Pancreas (tissue), 10 donors: ENCODE data around the gene PDIA2. TPM values are rescaled to one million over a fixed set of nuclear protein-coding genes. Genes with fewer than 3 reads are reported as not detected.

ENCODE experiments used
- ATAC-seq, 4 donors: fragments of 200-7000 bp; cut with Tn5 transposase; one replicate each; pipeline versions ENCODE4 v1.8.0 to v1.9.1; 2020; ENCODE audit warnings: mild to moderate bottlenecking in 4 of 4, moderate library complexity in 4 of 4
- DNase-seq, 6 donors: peaks; one replicate each; pipeline ENCODE4 v3.0.0-alpha.2; 2020
- FAIRE-seq: peaks from 2 replicates; lab custom pipeline; 2012; peaks lifted over from hg19 to GRCh38; lab: Jason Lieb, UNC
- H3K27ac ChIP-seq, 4 donors: fragments of 200-600 bp; sonication (generic); 1 replicate in 3 of 4; 2 replicates in 1 of 4; pipeline versions ENCODE4 v1.5.0 to v1.8.0; 2020
- H3K27me3 ChIP-seq, 4 donors: fragments of 200-600 bp; one replicate each; pipeline ENCODE4 v1.8.0; 2021
- H3K36me3 ChIP-seq, 3 donors: fragments of 200-600 bp; sonication (generic) in 1 of 3; one replicate each; pipeline versions ENCODE4 v1.5.0 to v1.8.0; 2020 to 2021
- H3K4me1 ChIP-seq, 3 donors: fragments of 200-600 bp; one replicate each; pipeline ENCODE4 v1.8.0; 2021
- H3K4me3 ChIP-seq, 4 donors: fragments of 200-600 bp; sonication (generic) in 2 of 4; one replicate each; pipeline versions ENCODE4 v1.5.0 to v1.8.0; 2020 to 2021
- H3K9me3 ChIP-seq, 4 donors: fragments of 200-600 bp; one replicate each; pipeline ENCODE4 v1.8.0; 2021
- CTCF ChIP-seq, 4 donors: fragments of 200-600 bp; sonication (generic) in 3 of 4; IDR thresholded peaks; one replicate each; pipeline versions ENCODE4 v1.5.0 to v1.8.0; 2021; ENCODE audit warnings: antibody characterized with exemption in 4 of 4
- WGBS, 2 donors: extraction: QIAGEN DNeasy Blood & Tissue Kit; methylation state at CpG; one replicate each; pipeline ENCODE4 v1.1.7; 2013; 5-methylcytosine and 5-hydroxymethylcytosine counted together
- intact Hi-C, 3 donors: fragments of 100-400 bp; cut with DNase I; formaldehyde crosslinking; loops; one replicate each; pipeline versions ENCODE4 v1.11.1 to v1.14.2; 2022
- polyA plus RNA-seq, 2 donors: library from polyadenylated mRNA; stranded (reverse); fragments of 200-250 nt; gene quantifications; one replicate each; pipeline ENCODE4 v1.2.3, GENCODE V29; 2013
- total RNA-seq, 6 donors: library from RNA; stranded (reverse); fragmentation: NEBNext Ultra II Directional in 4 of 6; extraction: Animal tissue kit (Norgen Biotek cat#: 25700) in 4 of 6; gene quantifications; one replicate each; pipeline versions ENCODE4 v1.2.1 to v1.2.4, GENCODE V29; 2021 to 2023
- donor health status: healthy with polysubstance abuse.
- donor health status: DM: no; HTN: no; CAD: no; lungs with moderate emphysema.
- donor health status: DM: no; HTN: no; CAD: no.
- donor health status: control.
- donor health status: control.
- donor health status: Bipolar disorder and iron deficiency.
- donor health status: DM: yes; HTN: yes; CAD: no.
- donor health status: DM: no; HTN: no; CAD: no.
- donor health status: DM: no; HTN: no; CAD: no.
- donor health status: DM: yes; HTN: yes; CAD: no.

The PDIA2 gene
- total and polyA plus RNA-seq, 8 donors, result 13.0 to 3,084 (median 1,145) TPM

- peaks cover 0 to 12% (median 0%) of the 10 kb centered on the region in 3 donors for H3K36me3 ChIP-seq
- H3K27ac ChIP-seq, result no peak overlapping the region
- H3K27me3 ChIP-seq, result no peaks in the 10 kb centered on the region
- TF ChIP-seq CTCF (IDR thresholded peaks at IDR 0.05), result no peak
- FAIRE-seq (no peak), ATAC-seq (no peak), DNase-seq (no peak)
- 77% methylated on average over 14 of the region's 14 CpGs for WGBS, 2 donors
- no peaks in the 10 kb centered on the region for H3K4me1 ChIP-seq
- no peak overlapping the region for H3K4me3 ChIP-seq
- H3K9me3 ChIP-seq, result no peaks in the 10 kb centered on the region
- intact Hi-C loops, result no loop called here
These were observed 31.9 kb downstream of the PDIA2 start for GRCh38 chr16:314795-315299.

- Histone ChIP-seq H3K9me3 (no peaks in the 10 kb centered on the region), H3K27ac (no peak overlapping the region), H3K27me3 (no peaks in the 10 kb centered on the region), H3K4me1 (no peaks in the 10 kb centered on the region), H3K36me3 (peaks cover 0 to 8% (median 0%) of the 10 kb centered on the region in 3 donors), H3K4me3 (no peak overlapping the region)
- no peak for DNase-seq
- TF ChIP-seq CTCF (IDR thresholded peaks at IDR 0.05), result no peak
- intact Hi-C loops, result no loop called here
- ATAC-seq, result no peak
- 93 to 95% methylated on average over 16 to 19 of the region's 19 CpGs for WGBS, 2 donors
- no peak for FAIRE-seq
These were observed 33.9 kb downstream of the PDIA2 start for GRCh38 chr16:316741-317464.

- no peaks in the 10 kb centered on the region for H3K4me1 ChIP-seq
- no peaks in the 10 kb centered on the region for H3K27me3 ChIP-seq
- no peaks in the 10 kb centered on the region for H3K9me3 ChIP-seq
- WGBS, 2 donors, result 92 to 94% methylated on average over 5 of the region's 5 CpGs
- H3K4me3 ChIP-seq, result no peak overlapping the region
- intact Hi-C loops, result no loop called here
- H3K27ac ChIP-seq, result no peak overlapping the region
- no peak for DNase-seq
- no peak for TF ChIP-seq CTCF (IDR thresholded peaks at IDR 0.05)
- peaks cover 0 to 5% (median 0%) of the 10 kb centered on the region in 3 donors for H3K36me3 ChIP-seq
- FAIRE-seq, result no peak
- no peak for ATAC-seq
These were observed 34.6 kb downstream of the PDIA2 start for GRCh38 chr16:317583-317982.

GRCh38 chr16:318628-319027 is 35.7 kb downstream of the PDIA2 start:
- H3K9me3 ChIP-seq, result no peaks in the 10 kb centered on the region
- no peak overlapping the region for H3K4me3 ChIP-seq
- DNase-seq, result no peak
- no peaks in the 10 kb centered on the region for H3K4me1 ChIP-seq
- no peak for TF ChIP-seq CTCF (IDR thresholded peaks at IDR 0.05)
- no peak overlapping the region for H3K27ac ChIP-seq
- intact Hi-C loops, result no loop called here
- no peaks in the 10 kb centered on the region for H3K27me3 ChIP-seq
- no peak for FAIRE-seq
- peaks cover 0 to 5% (median 0%) of the 10 kb centered on the region in 3 donors for H3K36me3 ChIP-seq
- 93% methylated on average over 22 of the region's 22 CpGs for WGBS, 2 donors
- peak in 2 of 4 donors; percentile 9 to 46 for ATAC-seq

GRCh38 chr16:320206-320605 is 37.2 kb downstream of the PDIA2 start:
- no peaks in the 10 kb centered on the region for H3K9me3 ChIP-seq
- H3K36me3 ChIP-seq, result peaks cover 0 to 5% (median 0%) of the 10 kb centered on the region in 3 donors
- no peak overlapping the region for H3K27ac ChIP-seq
- 91% methylated on average over 5 of the region's 5 CpGs for WGBS, 2 donors
- H3K4me3 ChIP-seq, result no peak overlapping the region
- no peak for TF ChIP-seq CTCF (IDR thresholded peaks at IDR 0.05)
- ATAC-seq (no peak), DNase-seq (no peak), FAIRE-seq (no peak)
- H3K27me3 ChIP-seq, result no peaks in the 10 kb centered on the region
- intact Hi-C loops, result no loop called here
- H3K4me1 ChIP-seq, result no peaks in the 10 kb centered on the region
